Cerebellar nuclear complex (tissue), 1 donor: Measurements from ENCODE around the gene HOXA1.

ENCODE experiments used
- DNase-seq, 2 experiments: peaks; one replicate each; lab custom pipeline; 2025; lab: John Stamatoyannopoulos, UW

The HOXA1 gene

DNA sequence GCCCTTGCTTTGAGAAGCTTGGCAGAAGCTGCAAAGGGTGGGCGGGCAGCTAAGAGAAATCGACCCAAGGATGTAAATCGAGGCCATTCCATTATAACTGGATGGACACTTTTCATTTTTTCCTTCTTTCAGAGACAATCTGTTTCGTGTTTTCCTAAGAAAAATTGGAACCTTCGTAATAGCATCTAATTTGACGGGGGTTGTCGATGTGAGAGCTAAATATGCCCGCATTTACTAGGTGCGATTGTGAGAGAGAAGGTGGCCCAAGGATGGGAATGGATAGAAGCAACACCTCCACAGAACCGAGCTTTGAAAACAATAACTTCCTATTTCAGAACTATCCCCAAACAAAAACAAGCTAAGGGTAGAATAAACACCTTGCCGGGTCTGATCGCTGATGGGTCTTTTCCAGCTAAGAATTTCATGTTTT lies 35.6 kb upstream of the HOXA1 start:
- no peak for DNase-seq

DNA sequence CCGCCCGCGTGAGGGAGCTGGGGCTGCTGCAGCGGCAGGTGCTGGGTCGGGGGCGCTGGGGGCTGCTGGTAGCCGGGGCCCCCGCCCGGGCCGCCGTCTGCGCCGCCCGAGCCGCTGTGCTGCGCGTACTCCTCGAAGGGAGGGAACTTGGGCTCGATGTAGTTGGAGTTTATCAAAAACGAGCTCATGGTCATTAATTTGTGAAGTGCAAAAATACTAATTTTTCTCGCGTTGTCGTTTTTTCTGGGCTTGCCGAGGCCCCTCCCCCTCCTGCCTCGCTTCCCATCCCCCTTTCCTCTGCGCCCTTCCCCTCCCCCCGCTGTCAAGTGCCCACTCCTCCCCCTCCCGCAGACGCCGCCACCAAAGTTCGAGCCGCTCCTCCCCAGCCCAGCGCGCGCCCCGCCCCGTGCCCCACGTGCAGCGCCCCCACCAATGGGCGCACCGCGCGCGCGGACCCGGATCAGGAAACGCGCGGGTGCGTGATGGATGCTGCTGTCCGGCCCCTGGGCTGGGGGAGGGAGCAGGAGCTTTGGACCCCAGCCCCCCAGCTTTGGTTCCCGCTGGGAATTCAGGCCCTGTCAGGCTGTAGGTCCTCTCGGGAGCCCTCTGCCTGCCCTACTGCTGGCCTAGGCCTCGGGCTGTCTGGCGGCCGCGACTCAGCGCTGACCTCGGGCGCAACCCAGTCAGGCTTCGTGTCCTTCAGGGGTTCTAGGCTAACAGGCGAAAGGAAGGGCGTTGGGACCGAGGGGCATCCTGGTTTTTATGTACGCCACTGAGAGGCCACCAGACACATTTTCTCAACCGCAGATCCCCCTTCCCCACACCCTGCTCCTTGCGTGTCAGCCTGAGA lies 35.0 kb upstream of the HOXA1 start, which contains the start of gene HOXA4:
Gene HOXA4, minus strand, starts transcription at position 218 of the 850 bp plus-strand sequence. Its CDS starts 24 bp downstream, at position 194.
- no peak for DNase-seq

- DNase-seq = no peak
Observed at GRCh38 chr7:27129729-27130539, 34.1 kb upstream of the HOXA1 start.

GRCh38 chr7:27128776-27129728 lies 33.3 kb upstream of the HOXA1 start:
- DNase-seq = no peak

DNA sequence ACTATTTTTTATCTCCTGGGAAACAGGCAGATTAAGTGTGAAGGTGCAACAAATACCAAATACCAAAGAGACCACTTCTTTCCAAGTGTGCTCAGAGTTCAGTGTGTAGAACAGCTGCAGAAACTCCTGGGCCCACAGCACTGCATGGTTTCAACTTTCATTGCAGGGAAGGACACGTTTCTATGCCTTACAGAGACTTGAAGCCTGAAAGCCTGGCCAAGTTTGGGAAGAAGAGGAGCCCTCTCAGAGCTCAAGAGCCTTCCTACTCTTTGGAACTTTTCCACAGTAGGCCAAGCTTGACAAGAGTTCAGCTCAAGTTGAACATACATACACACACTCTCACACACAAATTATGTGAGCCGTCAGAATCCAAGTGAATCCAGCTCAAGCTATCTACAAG lies 32.2 kb upstream of the HOXA1 start:
- DNase-seq = no peak

GRCh38 chr7:27126596-27127327 lies 31.0 kb upstream of the HOXA1 start:
- no peak for DNase-seq

DNA sequence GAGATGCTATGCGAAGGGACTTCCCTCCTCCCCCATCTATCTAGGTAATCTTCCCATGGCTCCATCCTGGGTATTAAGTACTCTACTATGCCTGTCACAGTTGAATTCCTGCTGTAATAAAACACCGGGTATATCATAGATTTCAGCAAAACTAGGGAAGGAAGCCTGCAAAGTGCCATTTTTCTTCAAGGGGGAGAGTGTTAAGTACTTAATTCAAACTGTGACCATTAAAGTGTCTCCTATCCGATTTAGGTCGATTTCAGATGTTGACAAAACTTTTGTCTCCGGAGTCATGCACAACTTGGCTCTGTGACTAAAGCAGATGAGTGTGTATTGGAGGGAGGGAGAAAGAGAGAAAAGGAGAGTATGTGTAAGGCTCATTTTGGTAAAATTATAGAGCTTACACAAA lies 30.2 kb upstream of the HOXA1 start:
- DNase-seq = no peak

- DNase-seq = no peak
Observed at GRCh38 chr7:27124902-27125689, 29.3 kb upstream of the HOXA1 start.

DNA sequence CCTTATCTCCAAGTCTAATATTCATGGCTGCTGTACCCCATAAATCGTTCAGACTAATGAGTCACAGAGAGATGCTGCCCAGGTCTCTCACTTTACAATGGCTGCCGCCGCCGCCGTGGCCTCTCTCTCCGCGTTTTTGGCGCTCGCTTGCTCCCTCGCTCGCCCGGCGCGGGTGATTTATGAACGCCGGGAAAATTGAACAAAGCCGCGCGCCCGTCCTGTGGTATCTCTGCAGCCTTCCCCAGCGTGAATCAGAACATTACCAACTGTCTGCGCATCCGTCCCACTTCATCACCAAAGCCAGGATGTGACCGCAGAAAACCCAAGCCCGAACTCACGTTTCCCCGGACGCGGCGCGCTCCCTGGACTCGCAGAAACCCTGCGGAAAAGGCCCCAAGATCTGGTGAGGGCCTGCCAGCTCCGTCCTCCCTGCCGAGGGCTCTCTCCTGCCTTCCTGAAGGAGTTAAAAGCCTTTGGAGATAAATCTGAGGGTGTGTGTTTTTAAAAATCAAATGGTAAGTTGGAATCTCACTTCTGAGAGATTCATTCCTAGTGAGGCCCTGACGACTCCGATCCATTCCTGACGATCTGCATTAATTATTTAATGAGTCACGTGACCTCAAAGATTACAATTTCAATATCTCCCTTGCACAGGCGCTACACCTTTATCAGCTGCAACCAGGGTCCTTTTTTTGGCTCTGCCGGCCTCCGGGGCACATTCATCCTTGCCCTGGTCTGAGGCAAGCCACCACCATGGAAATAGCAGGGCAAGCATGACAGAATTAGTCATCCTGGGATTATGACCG lies 28.5 kb upstream of the HOXA1 start:
- no peak for DNase-seq

- DNase-seq = no peak
Observed at GRCh38 chr7:27123477-27124053, 27.8 kb upstream of the HOXA1 start.

- no peak for DNase-seq
Observed at GRCh38 chr7:27123007-27123476, 27.2 kb upstream of the HOXA1 start.

DNA sequence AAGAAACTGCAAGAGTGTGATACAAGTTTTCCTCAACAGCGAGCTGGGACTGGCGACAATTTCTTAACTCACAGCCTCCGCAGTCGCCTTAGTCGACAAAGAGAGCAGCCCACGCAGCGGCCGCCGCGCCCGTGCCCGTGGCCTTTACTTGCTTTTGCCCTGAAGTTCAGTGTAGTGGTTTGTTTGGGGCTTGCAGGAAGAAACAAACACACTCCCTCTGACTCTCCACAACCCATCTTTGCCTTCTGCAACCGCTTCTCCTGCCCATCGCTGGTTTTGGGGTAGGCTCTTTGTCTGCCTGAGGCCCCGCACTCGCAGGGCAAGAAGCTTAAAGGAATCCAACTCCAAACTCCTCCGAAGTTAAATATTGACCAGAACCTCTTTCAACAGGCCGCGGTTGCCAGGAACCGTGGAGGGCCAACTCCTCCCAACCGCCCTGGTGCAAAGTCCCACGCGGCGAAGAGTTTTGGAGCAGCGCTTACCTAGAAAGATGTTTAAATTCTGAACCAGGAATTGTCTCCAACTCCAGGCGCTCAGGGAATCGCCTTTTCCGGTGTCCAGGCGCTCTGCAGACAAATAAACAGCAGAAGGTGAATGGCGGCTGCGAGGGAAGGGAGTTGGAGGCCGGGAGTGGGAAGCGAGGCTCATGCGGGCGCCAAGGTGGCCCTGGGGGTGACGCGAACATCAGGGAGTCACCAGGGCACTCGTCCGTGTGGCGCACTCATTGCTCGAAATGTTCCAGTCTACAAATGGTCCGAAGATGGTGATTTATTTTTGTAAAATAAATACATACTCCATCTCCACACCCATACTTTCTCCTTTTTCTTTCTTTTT lies 26.5 kb upstream of the HOXA1 start:
- no peak for DNase-seq

DNA sequence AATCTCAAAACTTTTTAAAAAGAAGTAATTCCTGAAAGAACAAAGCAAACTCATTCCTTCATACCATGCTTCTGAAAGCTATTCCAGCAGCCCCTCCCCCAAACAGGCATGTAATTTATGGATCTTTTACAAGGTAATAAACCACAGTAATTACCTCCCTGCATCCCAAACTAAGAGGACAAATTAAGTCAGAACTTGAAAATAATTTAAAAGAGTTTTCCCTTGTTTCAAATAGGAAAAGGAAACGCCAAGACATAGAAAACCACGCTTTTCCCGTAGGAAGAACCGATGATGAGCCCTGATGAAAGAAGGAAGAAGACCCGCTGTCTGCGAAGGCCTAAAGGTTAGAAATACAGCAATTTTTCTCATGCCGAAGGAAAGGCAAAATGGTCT lies 25.9 kb upstream of the HOXA1 start:
- DNase-seq = no peak

- DNase-seq = no peak
Observed at GRCh38 chr7:27119412-27119911, 23.7 kb upstream of the HOXA1 start.

DNA sequence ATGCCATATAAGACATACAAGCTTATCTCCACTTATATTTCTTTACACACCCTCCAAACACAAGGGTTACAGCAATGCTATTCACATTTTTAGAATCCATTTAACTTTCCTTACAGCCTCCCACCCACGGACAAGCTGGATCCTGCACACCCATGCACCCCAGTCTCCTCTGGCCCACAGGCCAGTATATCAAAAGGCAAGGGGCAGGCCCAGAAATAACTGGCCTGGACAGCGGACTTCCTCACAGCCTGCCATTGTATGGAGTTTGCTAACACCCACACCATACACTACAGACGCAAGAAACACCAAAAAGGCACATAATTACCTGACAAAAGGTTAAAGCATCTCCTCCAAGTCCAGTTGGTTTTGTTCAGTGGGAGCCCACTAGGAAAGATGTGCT lies 22.8 kb upstream of the HOXA1 start:
- DNase-seq = no peak

- DNase-seq = no peak
Observed at GRCh38 chr7:27117887-27118491, 22.2 kb upstream of the HOXA1 start.
